ELF-1 (cell line): ENCODE results near the gene TREML2.
"Not testable (repeated sequence)": the region's sequence is repeated elsewhere in the genome, so short reads cannot be mapped to it uniquely, and the experiment has no call there.

Experiments
- DNase-seq: peaks from one replicate; pipeline ENCODE4 v3.0.0-alpha.2; 2016; ENCODE audit warnings: low read depth, low spot score

Gene TREML2

GRCh38 chr6:41200901-41201763 is at the start of gene TREML2:
TSS of gene TREML2 (minus strand) at chr6:41201149. CDS start at chr6:41201008, 141 bp downstream.
- no peak for DNase-seq

DNA sequence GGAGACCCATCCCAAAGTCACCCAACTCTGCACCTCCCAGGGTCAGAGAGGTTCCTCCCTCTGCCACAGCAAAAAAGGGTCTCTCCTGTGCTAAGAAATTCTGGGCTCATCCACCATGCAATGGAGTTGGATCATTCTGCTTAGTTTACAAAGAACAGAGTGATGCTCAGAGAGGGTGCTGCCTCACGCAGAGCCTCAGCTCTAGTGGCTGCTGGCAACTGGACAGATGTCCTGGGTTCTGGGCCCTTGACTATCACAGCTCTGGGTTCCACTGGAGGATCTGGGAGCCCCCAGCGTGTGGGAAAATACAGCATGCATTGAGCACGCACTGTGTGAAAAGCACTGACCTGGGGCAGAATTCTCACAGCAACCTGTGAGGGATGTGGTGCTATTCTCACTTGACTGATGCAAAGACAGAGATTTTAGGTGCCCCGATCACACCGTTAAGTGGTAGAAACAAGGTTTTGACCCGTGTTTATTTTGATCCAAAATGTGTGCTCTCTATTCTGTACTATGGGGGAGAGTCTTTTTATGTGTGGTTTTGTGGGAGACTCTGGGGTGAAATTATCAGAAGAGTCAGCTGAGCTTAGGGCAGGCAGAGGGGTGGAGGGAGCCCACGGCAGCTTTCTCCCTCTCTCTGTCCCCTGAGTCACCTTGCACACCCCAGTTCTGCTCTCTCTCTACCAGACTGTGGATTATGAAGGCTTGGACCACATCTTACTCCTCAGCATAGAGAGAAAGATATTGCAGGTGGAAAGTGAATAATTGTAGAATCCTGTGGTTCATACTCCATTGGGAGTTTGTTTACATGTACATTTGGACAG is 47.1 kb upstream of the TREML2 start:
- DNase-seq, result no peak

DNA sequence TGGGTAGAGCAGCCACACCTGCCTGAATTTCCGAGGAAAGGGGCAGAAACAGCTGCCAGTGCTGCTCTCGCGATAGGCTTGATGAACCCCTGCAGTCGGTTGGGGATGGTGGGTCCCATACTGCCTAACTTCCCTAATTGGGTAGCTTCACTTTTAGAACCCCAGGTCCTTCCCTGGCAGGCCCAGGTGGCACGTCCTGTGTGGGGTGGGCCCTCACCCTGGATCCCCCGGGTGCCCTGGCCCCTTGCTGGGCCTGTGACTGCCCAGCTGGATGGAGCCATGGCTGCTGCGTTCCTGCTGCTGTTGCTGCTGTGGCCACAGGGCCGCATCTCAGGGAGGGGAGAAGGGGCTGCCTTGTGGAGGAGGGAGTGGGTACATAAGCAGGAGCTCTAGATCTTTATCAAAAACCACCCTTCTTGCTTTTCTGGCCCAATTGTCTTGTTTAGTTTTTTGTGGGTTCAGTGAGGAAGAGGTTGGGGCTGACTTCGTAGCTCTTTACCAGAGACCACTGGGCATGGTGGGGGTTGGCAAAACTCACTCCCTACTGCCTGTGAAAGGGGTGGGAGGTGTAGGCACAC is 46.4 kb upstream of the TREML2 start:
- DNase-seq, result no peak

- DNase-seq, result not testable (repeated sequence)
These were observed 45.6 kb upstream of the TREML2 start for GRCh38 chr6:41246529-41246928.

GRCh38 chr6:41239467-41240159 is 38.7 kb upstream of the TREML2 start:
- peak; percentile 51 for DNase-seq

GRCh38 chr6:41237128-41237527 is 36.2 kb upstream of the TREML2 start:
- no peak for DNase-seq

- no peak for DNase-seq
These were observed 35.3 kb upstream of the TREML2 start for GRCh38 chr6:41236276-41236675.

DNA sequence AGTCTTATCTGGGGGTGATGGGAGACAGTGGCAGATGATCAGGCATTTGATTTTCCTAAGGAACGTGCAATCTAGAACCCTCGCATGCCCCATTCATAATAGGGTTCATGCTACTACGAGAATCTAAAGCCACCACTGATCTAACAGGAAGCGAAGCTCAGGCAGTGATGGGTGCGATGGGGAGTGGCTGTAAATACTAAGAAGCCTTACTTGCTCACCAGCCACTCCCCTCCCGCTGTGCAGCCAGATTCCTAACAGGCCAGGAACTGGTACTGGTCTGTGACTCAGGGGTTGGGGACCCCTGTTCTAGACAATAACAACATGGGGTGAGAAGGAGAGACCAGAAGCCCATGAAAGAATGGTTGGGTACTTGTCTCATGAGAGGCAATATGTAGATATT is 31.7 kb upstream of the TREML2 start:
- DNase-seq, result no peak

DNA sequence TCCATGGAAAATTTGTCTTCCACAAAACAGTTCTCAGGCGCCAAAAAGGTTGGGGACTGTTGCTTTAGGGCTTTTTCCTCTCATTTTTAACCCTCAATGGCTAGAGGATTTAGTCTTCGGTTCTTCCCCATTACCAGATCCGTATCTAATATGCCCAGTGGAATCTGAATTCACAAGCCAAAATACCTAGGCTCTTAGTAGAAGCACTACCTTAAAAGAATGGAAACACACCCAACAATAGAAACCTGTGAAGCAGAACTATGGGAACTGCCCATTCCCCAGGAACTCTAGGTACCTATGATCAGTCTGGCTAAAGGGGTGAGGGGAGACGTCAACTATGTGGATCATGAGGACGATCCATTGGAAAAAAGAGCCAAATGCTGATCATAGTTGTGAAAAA is 30.3 kb upstream of the TREML2 start:
- DNase-seq, result no peak

GRCh38 chr6:41229721-41230120 is 28.8 kb upstream of the TREML2 start:
- no peak for DNase-seq

DNA sequence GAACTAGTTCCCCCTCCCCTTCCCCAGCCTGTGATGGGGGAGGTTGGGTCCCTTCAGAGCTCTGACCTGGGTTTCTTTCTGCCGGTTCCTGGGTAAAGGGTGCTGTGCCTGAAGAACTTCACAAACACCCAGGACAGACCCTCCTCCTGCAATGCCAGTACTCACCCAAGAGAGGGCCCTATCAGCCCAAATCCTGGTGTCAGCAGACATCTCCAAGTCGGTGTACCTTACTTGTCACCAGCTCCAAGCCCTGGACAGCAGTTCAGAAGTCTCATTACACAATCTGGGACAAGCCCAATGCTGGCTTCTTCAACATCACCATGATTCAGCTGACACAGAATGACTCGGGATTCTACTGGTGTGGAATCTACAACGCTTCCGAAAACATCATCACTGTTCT is 27.7 kb upstream of the TREML2 start:
- DNase-seq, result peak; percentile 21

DNA sequence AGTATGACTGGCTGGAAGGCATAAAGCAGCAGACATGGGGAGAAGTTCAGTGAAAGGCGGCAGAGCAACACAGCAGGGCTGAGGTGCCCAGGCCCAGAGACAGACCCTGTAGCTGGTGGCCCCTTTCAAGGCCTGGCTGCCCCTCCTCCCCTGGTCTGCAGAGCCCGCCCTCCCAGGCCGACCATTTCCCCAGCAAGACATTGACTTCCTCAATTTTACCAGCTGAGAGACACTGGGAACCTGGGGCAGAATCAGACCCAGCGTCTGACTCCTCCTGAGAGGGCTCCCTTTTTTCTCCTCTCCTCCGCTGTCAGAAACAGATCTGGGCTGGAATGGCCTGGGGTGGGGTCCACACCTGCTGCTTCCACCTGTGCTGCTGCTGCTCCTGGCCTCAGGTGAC is 27.1 kb upstream of the TREML2 start, which contains the start of gene TREML4:
Gene TREML4, plus strand, starts transcription at position 254 of the 400 bp plus-strand sequence. Its CDS starts 79 bp downstream, at position 333.
- DNase-seq, result no peak

GRCh38 chr6:41226752-41227151 is 25.8 kb upstream of the TREML2 start:
- peak; percentile 58 for DNase-seq

GRCh38 chr6:41224800-41225199 is 23.9 kb upstream of the TREML2 start:
- DNase-seq, result no peak

- no peak for DNase-seq
These were observed 21.6 kb upstream of the TREML2 start for GRCh38 chr6:41222513-41222912.

GRCh38 chr6:41222045-41222444 is 21.1 kb upstream of the TREML2 start:
- no peak for DNase-seq

DNA sequence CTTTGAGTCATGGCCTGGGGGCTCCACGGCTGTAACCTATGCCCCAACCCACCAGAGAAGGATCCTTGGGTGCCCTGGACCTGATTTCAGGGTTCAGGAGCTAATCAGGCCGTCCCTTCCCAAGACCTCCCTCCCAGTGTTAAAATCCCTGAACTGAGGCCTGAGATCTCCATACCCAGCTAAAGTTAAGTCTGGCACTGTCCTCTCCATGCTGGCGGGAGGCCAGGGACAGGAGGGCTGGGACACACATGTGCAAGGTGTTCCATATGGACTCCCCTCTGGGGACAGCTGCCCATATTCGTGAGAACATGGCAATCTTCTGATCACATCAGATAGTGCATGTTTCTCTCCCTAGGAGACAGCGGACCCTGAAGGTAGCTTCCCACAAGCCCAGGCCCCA is 15.7 kb upstream of the TREML2 start:
- DNase-seq, result no peak

- no peak for DNase-seq
These were observed 14.8 kb upstream of the TREML2 start for GRCh38 chr6:41215777-41216176.

GRCh38 chr6:41214559-41215238 is 13.8 kb upstream of the TREML2 start:
- no peak for DNase-seq

DNA sequence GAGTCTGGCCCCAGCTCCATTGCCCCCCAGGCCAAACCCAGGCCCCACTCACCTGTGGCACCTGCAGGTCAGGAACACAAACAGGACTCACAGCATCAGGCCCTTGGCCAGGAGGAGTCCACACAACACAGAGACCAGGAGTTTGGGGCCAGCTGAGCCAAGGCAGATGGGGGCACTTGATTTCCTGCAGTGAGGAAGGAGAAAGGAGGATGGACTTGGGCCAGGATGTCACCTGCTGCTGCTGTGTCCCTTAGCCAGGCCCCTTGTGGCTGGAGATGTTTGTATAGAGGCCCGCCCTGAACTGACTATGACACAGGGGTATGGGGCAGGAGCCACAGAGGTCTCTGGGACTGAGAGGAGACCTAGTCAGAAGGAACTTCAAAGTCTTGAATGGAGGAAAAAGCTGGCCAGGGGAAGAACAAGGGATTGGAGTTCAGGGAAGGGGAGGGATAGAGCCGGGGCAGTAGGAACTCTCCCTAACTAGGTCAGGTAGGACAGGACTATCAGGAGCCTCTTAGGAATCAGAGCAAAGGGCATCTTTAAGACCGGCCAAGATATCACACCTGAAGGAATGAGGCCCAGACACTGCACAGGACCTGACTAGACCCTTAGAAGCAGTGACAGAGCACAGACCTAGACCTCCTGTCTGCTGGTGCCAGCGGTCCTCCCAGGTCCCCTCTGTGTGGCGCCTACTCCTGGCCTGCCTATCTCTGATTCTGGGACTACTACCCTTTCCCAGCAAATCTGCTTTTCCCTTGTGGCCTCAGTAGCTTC is 8.8 kb upstream of the TREML2 start:
- DNase-seq, result no peak
